Subcutaneous abdominal adipose tissue (tissue), 5 donors: ENCODE results near the gene CHD2.
"Not testable (repeated sequence)": the region's sequence is repeated elsewhere in the genome, so short reads cannot be mapped to it uniquely, and the experiment has no call there.

Experiments
- H3K27ac ChIP-seq: one replicate; pipeline ENCODE4 v1.7.0; 2013; ENCODE audit warnings: low read depth, mild to moderate bottlenecking, inconsistent platforms, low read length, moderate library complexity
- H3K27me3 ChIP-seq, 5 donors: one replicate each; pipeline ENCODE4 v1.7.0; 2013; ENCODE audit warnings: low read length in 5 of 5, inconsistent platforms in 1 of 5; ENCODE audit not compliant: control insufficient read depth in 5 of 5, insufficient read depth in 4 of 5
- H3K36me3 ChIP-seq, 5 donors: one replicate each; pipeline ENCODE4 v1.7.0; 2013; ENCODE audit warnings: low read length in 5 of 5; ENCODE audit not compliant: control insufficient read depth in 5 of 5, insufficient read depth in 5 of 5
- H3K4me1 ChIP-seq, 5 donors: one replicate each; pipeline ENCODE4 v1.7.0; 2013; ENCODE audit warnings: low read length in 5 of 5, mild to moderate bottlenecking in 3 of 5, moderate library complexity in 1 of 5; ENCODE audit not compliant: control insufficient read depth in 5 of 5, insufficient read depth in 5 of 5
- H3K4me3 ChIP-seq, 5 donors: one replicate each; pipeline ENCODE4 v1.7.0; 2013; ENCODE audit warnings: low read length in 5 of 5, low read depth in 1 of 5
- H3K9ac ChIP-seq, 5 donors: one replicate each; pipeline ENCODE4 v1.7.0; 2013; ENCODE audit warnings: low read length in 5 of 5, mild to moderate bottlenecking in 4 of 5, moderate library complexity in 3 of 5
- H3K9me3 ChIP-seq, 5 donors: one replicate each; pipeline ENCODE4 v1.7.0; 2013; ENCODE audit warnings: low read length in 5 of 5; ENCODE audit not compliant: control insufficient read depth in 5 of 5
- donor health status: healthy.
- donor health status: healthy.
- donor health status: healthy.
- donor health status: healthy.
- donor health status: healthy.

Gene CHD2

DNA sequence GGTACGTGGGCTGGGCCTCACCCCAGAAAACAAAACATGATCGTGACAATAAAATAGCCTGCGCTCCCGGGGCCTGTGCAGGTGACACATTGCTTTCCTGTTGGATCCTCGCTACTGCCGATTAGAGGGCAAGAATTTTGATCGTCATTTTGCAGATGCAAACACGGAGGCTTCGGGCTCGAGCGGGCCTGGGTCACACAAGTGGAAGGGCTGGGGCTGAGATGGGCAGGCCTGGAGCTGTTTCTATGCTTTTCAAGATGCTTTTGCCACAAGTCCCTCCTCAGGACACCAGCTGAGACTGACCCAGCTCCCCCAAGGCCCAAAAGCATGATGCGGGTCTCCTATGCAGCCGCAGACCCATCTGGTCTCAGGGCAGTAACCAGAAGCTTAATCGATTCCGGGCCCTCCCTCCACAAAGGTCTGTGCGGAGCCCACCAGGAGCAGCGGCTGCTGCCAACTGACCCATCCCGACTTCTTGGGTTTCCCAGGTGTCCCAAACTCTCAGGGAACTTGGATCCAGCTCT is 158.8 kb downstream of the CHD2 start:
- Histone ChIP-seq H3K4me1 (peaks cover 3 to 33% (median 14%) of the 10 kb centered on the region in 5 donors), H3K27ac (no peak overlapping the region), H3K4me3 (no peak overlapping the region), H3K9me3 (no peaks in the 10 kb centered on the region), H3K27me3 (peaks cover 0 to 4% (median 0%) of the 10 kb centered on the region in 5 donors), H3K36me3 (peaks cover 0 to 11% (median 5%) of the 10 kb centered on the region in 5 donors), H3K9ac (no peak overlapping the region)

- no peak overlapping the region for H3K4me3 ChIP-seq
- peaks cover 0 to 4% (median 0%) of the 10 kb centered on the region in 5 donors for H3K27me3 ChIP-seq
- H3K4me1 ChIP-seq = peaks cover 3 to 33% (median 14%) of the 10 kb centered on the region in 5 donors
- H3K27ac ChIP-seq = no peak overlapping the region
- H3K36me3 ChIP-seq = peaks cover 0 to 14% (median 9%) of the 10 kb centered on the region in 5 donors
- no peaks in the 10 kb centered on the region for H3K9me3 ChIP-seq
- H3K9ac ChIP-seq = no peak overlapping the region
Observed at GRCh38 chr15:93059442-93059841, 159.3 kb downstream of the CHD2 start.

- H3K27me3 ChIP-seq = peaks cover 0 to 4% (median 0%) of the 10 kb centered on the region in 5 donors
Observed at GRCh38 chr15:93060336-93061248, 160.5 kb downstream of the CHD2 start.

DNA sequence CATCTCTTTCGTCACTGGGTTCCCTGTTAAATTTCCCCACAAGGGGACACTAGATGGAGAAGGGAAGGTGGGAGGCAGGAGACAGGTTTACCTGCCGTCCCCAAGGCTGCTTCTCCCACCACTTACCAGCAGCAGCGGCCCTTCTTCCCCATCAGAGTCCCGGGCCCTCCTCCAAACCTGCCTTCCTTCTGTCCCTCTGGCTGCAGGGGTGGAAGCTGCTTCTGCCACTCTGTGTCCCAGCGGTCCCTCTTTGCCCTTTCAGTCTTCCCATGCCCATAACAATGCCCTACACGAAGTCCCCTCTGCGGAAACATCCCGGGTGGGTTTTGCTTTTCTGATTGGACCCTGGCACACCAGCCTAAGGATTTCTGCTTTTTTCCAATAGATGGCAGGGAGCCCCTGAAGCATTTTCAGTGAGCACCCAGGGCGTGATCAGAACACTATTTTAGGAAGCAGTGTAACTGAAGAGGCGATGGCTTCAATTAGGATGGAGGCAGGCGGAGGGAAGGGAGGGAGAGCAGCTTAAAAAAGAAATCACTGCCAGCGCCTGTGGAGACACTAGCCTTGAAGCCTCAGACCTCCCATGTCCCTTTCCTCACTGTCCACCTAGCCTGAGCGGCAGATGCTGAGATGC is 162.6 kb downstream of the CHD2 start:
- not testable (repeated sequence) for H3K27ac ChIP-seq, H3K9ac ChIP-seq, H3K9me3 ChIP-seq, H3K4me3 ChIP-seq, H3K27me3 ChIP-seq
- Histone ChIP-seq H3K4me1 (peaks cover 3 to 36% (median 19%) of the 10 kb centered on the region in 5 donors), H3K36me3 (peaks cover 0 to 14% (median 12%) of the 10 kb centered on the region in 5 donors)

More at GRCh38 chr15:93060336-93061248, 160.5 kb downstream of the CHD2 start:
- Histone ChIP-seq H3K27ac (no peak overlapping the region), H3K9ac (no peak overlapping the region), H3K4me3 (no peak overlapping the region), H3K9me3 (no peaks in the 10 kb centered on the region), H3K4me1 (peaks cover 3 to 26% (median 10%) of the 10 kb centered on the region in 5 donors), H3K36me3 (peaks cover 0 to 10% (median 9%) of the 10 kb centered on the region in 5 donors)

DNA sequence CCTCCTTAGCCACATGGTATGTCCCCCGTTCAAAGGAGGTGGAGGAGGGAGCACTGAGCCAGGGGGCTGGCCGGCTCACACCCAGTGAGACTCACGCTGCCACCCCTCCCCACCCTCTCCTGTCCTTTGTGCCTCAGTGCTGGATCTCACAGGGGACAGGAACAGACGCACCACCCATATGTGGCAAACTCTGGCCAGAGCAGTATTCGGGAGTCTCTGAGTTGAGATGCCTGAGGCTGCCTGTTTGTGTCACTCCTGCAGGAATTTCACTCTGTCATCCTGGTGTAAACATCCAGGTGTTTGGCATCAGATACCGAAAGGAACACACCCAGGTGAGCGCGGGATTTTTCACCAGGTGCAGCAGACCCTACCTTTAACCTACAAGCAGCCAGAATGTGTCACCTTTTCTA is 163.1 kb downstream of the CHD2 start:
- H3K4me1 ChIP-seq = peaks cover 6 to 40% (median 24%) of the 10 kb centered on the region in 5 donors
- H3K36me3 ChIP-seq = peaks cover 0 to 14% (median 12%) of the 10 kb centered on the region in 5 donors
- no peak overlapping the region for H3K4me3 ChIP-seq
- H3K9ac ChIP-seq = no peak overlapping the region
- H3K27ac ChIP-seq = no peak overlapping the region
- peaks cover 0 to 3% (median 0%) of the 10 kb centered on the region in 5 donors for H3K27me3 ChIP-seq
- no peaks in the 10 kb centered on the region for H3K9me3 ChIP-seq

DNA sequence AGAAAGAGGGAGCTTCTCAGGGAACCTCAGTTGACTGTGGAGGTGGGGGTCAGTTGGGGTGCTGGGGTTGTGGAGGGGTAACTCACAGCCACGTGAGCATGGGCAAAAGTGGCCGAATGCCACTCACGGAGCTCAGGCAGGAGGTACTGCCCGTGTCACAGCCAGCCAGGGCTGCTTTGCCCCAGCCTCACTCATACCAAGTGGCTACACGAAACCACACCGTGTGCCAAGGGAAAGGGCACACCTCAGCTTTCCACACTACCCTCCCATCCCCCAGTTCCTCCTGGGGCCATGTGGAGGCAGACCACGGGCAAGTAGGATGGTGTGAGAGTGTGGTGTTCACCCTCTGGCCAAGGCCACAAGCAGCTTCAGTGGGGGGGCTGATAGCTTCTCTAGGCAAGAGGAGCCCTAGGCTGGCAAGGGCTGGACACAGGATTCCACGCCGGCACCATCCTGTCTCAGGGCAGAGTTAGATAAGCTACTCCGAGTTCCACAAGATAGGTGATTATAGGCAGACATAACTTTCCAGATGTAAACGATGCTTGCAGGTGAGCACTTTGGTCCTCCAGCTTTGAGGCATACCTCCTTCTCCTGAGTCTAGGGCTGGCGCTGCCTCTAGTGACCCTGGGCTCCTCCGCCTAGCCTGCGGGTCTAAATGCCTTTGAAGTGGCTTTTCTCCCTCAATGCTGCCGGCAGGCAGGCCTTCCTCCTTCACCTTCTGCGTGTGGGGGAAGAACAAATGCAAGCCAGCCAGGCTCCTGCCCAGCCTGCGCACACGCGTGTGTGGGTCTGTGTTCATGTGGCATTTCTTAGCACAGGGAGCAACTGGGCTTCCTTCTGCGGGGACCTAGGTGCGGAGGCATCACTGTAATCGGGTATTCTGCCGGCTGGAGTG is 163.9 kb downstream of the CHD2 start:
- Histone ChIP-seq H3K27ac (no peak overlapping the region), H3K4me3 (no peak overlapping the region), H3K9ac (no peak overlapping the region), H3K36me3 (peaks cover 0 to 14% (median 12%) of the 10 kb centered on the region in 5 donors), H3K27me3 (peaks cover 0 to 3% (median 0%) of the 10 kb centered on the region in 5 donors), H3K4me1 (peaks cover 6 to 47% (median 27%) of the 10 kb centered on the region in 5 donors), H3K9me3 (no peaks in the 10 kb centered on the region)

DNA sequence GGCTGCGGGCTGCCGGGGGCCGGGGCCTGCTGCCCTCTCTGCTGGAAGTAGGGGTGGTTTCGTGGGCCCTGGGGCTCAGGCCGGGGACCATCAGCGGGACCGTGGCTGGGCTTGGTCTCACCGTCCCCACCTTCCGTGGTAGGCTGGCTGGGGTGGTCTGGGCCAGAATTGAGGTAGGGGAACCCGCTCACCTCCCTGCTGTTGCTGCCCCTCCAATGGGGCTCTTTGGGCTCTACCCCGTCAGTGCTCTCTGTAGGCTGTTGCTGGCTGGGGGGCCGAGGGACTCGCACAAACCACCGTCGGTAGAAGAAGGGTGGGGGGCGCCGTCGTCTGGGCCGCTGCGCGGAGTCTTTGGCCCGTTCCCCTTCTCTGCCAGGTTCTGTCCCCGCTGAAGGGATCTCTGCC is 165.5 kb downstream of the CHD2 start:
- H3K27me3 ChIP-seq = peaks cover 0 to 3% (median 0%) of the 10 kb centered on the region in 5 donors
- no peak overlapping the region for H3K9ac ChIP-seq
- peaks cover 6 to 52% (median 35%) of the 10 kb centered on the region in 5 donors for H3K4me1 ChIP-seq
- H3K4me3 ChIP-seq = no peak overlapping the region
- H3K36me3 ChIP-seq = peaks cover 0 to 14% (median 12%) of the 10 kb centered on the region in 5 donors
- H3K27ac ChIP-seq = no peak overlapping the region
- H3K9me3 ChIP-seq = no peaks in the 10 kb centered on the region

GRCh38 chr15:93066224-93066681 is 166.1 kb downstream of the CHD2 start:
- Histone ChIP-seq H3K27me3 (peaks cover 0 to 3% (median 0%) of the 10 kb centered on the region in 5 donors), H3K4me1 (peaks cover 6 to 53% (median 40%) of the 10 kb centered on the region in 5 donors), H3K9ac (no peak overlapping the region)

More at GRCh38 chr15:93066224-93066681, 166.1 kb downstream of the CHD2 start:
- H3K27ac ChIP-seq = no peak overlapping the region
- H3K4me3 ChIP-seq = no peak overlapping the region
- no peaks in the 10 kb centered on the region for H3K9me3 ChIP-seq
- peaks cover 0 to 14% (median 12%) of the 10 kb centered on the region in 5 donors for H3K36me3 ChIP-seq
